ENCODE data around the gene GLIS1. TPM values are rescaled to one million over a fixed set of nuclear protein-coding genes. Genes with fewer than 3 reads are reported as not detected.

The GLIS1 gene
- total RNA-seq, 2 donors from 2014 or later, result 2.6 TPM; not detected in 1

- no peak for TF ChIP-seq CTCF (IDR thresholded peaks at IDR 0.05)
- Histone ChIP-seq H3K27me3 (replicated peaks; ENCODE audit: insufficient read depth) (no peaks in the 10 kb centered on the region), H3K9me3 (no peaks in the 10 kb centered on the region), H3K4me3 (no peak overlapping the region), H3K36me3 (no peaks in the 10 kb centered on the region), H3K4me1 (ENCODE audit: control insufficient read depth in 1 of 2, low read depth in 2 of 2) (no peaks in the 10 kb centered on the region), H3K27ac (no peak overlapping the region)
- ATAC-seq (ENCODE audit: insufficient number of reproducible peaks, low FRiP score, low read depth) (no peak), DNase-seq (ENCODE audit: low spot score) (no peak)
Observed at GRCh38 chr1:53730224-53730865, 8.6 kb downstream of the GLIS1 start.

- DNase-seq (ENCODE audit: low spot score) (no peak), ATAC-seq (ENCODE audit: insufficient number of reproducible peaks, low FRiP score, low read depth) (no peak)
- TF ChIP-seq CTCF (IDR thresholded peaks at IDR 0.05), result no peak
- Histone ChIP-seq H3K4me3 (no peak overlapping the region), H3K9me3 (no peaks in the 10 kb centered on the region), H3K27ac (no peak overlapping the region), H3K36me3 (no peaks in the 10 kb centered on the region), H3K4me1 (ENCODE audit: control insufficient read depth in 1 of 2, low read depth in 2 of 2) (no peaks in the 10 kb centered on the region), H3K27me3 (replicated peaks; ENCODE audit: insufficient read depth) (no peaks in the 10 kb centered on the region)
Observed at GRCh38 chr1:53729456-53730223, 9.3 kb downstream of the GLIS1 start.

DNA sequence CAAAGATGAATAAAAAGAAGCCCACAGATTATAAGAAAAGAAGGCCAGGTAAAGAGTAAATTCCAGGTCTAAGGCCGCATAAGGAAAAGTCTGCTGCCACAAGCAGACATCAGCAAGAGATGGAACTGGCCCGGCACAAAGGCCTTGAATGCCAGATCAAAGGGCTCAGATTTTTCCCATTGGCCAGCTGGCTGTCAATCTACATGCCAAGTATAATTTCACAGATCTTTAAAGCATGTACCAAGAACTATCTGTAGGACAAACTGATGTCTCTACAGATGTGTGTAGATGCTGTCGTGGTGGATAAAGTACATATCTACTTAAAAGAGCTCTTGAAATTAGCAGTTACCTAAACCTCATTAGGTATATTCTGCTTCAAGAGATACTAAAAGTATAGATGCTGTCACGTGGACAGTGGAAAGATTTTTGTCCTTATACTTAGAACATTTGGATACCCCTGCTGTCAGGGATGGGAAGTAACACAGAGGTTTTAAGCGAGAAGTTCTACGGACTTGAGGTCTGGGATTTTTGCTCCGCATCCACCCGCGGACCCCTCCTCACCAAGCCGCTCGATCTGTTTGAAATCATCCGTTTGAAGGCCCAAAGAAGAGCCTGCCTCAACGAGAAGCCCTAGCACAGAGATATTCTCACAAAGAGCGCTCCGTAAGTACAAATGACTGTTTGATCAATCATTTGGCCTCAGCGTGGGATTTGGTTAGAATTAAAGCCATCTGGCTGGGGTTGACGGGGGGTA lies 10.1 kb downstream of the GLIS1 start:
- Histone ChIP-seq H3K36me3 (no peaks in the 10 kb centered on the region), H3K27ac (no peak overlapping the region), H3K4me1 (ENCODE audit: control insufficient read depth in 1 of 2, low read depth in 2 of 2) (no peaks in the 10 kb centered on the region), H3K9me3 (no peaks in the 10 kb centered on the region), H3K27me3 (replicated peaks; ENCODE audit: insufficient read depth) (no peaks in the 10 kb centered on the region), H3K4me3 (no peak overlapping the region)
- no peak for DNase-seq (ENCODE audit: low spot score)
- no peak for TF ChIP-seq CTCF (IDR thresholded peaks at IDR 0.05)
- ATAC-seq (ENCODE audit: insufficient number of reproducible peaks, low FRiP score, low read depth), result no peak

DNA sequence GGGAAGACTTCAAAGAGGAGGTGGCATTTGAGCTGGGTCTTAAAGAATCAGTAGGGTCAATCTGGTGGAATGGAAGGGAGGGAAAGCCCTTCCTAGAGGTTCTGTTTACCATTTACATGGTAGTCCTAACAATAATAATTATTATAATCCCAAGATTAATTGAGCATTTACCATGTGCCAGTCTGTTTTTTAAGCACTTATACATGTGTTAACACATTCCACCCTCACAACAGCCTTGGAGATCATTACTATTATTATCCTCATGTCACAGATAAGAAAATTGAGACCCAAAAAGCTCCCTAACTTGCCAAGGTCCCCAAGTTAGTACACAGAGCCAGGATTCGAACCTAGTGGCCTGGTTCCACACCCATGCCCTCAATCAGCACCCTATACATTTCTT lies 10.8 kb downstream of the GLIS1 start:
- TF ChIP-seq CTCF (IDR thresholded peaks at IDR 0.05), result no peak
- H3K27me3 ChIP-seq (replicated peaks; ENCODE audit: insufficient read depth), result no peaks in the 10 kb centered on the region
- no peak overlapping the region for H3K4me3 ChIP-seq
- DNase-seq (ENCODE audit: low spot score) (no peak), ATAC-seq (ENCODE audit: insufficient number of reproducible peaks, low FRiP score, low read depth) (no peak)
- H3K4me1 ChIP-seq (ENCODE audit: control insufficient read depth in 1 of 2, low read depth in 2 of 2), result no peaks in the 10 kb centered on the region
- no peak overlapping the region for H3K27ac ChIP-seq
- no peaks in the 10 kb centered on the region for H3K36me3 ChIP-seq
- no peaks in the 10 kb centered on the region for H3K9me3 ChIP-seq

DNA sequence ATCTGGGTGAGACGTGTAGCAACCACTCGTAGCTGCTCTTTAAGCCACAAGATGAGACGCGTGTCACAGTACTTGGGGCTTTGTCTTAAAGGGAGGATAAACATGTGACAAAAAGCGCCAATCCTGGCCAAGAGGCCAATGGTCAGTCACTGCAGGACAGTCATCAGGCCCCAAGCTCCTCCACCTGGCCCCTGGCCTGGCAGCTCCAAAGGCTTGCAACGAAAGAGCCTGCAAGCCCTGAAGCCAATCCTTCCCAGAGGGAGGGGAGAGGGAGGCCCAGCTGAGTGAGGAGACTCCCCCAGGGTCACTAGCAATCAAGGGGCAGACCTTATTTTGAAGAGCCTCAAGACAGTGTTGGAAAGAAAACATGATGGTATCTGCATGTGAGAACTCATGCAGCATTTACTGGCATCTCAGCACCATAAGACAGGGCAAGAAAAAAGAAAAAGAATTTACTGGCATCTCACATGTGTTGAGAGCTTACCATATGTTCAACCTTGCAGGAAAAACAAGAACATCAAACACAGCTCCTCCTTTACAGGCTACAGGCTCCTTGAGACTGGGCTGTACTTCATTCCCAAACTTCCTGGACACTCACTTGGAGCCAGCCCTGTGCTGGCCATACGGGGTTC lies 11.4 kb downstream of the GLIS1 start:
- no peak for TF ChIP-seq CTCF (IDR thresholded peaks at IDR 0.05)

More for the DNA sequence above, 11.4 kb downstream of the GLIS1 start:
- Histone ChIP-seq H3K27me3 (replicated peaks; ENCODE audit: insufficient read depth) (no peaks in the 10 kb centered on the region), H3K9me3 (no peaks in the 10 kb centered on the region), H3K27ac (no peak overlapping the region), H3K4me1 (ENCODE audit: control insufficient read depth in 1 of 2, low read depth in 2 of 2) (no peaks in the 10 kb centered on the region), H3K4me3 (no peak overlapping the region), H3K36me3 (no peaks in the 10 kb centered on the region)
- DNase-seq (ENCODE audit: low spot score) (no peak), ATAC-seq (ENCODE audit: insufficient number of reproducible peaks, low FRiP score, low read depth) (no peak)

All from thoracic aorta (tissue), 2 donors.